Stimulated activated CD4-positive, alpha-beta T cell treated with anti-CD3 and anti-CD28 coated beads, TNF-alpha, amount 100 ng/mL, for 4 hours (primary cell): ENCODE measurements around the gene KRT16.
A peak's percentile ranks its signal among the peaks of the same experiment; 100 is the strongest.
"Not testable (repeated sequence)": the region's sequence is repeated elsewhere in the genome, so short reads cannot be mapped to it uniquely, and the experiment has no call there.

Experiments
- DNase-seq, 3 experiments: peaks; one replicate each; pipeline ENCODE4 v3.0.0-alpha.2; 2020; ENCODE audit warnings: low read depth in 3 of 3

Gene KRT16

GRCh38 chr17:41583137-41584127 is 29.1 kb downstream of the KRT16 start:
- DNase-seq = no peak

- DNase-seq = not testable (repeated sequence)
Observed at GRCh38 chr17:41582061-41582968, 30.3 kb downstream of the KRT16 start.

- no peak for DNase-seq
Observed at GRCh38 chr17:41581366-41582060, 31.1 kb downstream of the KRT16 start.

GRCh38 chr17:41580687-41581365 is 31.7 kb downstream of the KRT16 start:
- no peak for DNase-seq

- no peak for DNase-seq
Observed at GRCh38 chr17:41580244-41580575, 32.4 kb downstream of the KRT16 start.

- DNase-seq = peak; percentile 9 to 29 (median 10)
Observed at GRCh38 chr17:41579484-41580243, 32.9 kb downstream of the KRT16 start.

- no peak for DNase-seq
Observed at GRCh38 chr17:41578971-41579370, 33.6 kb downstream of the KRT16 start.

GRCh38 chr17:41578538-41578937 is 34.0 kb downstream of the KRT16 start:
- no peak for DNase-seq

- DNase-seq = not testable (repeated sequence)
Observed at GRCh38 chr17:41576740-41577139, 35.8 kb downstream of the KRT16 start.

- no peak for DNase-seq
Observed at GRCh38 chr17:41575336-41575735, 37.2 kb downstream of the KRT16 start.

- DNase-seq = no peak
Observed at GRCh38 chr17:41571561-41572434, 40.8 kb downstream of the KRT16 start, which contains the start of gene KRT9. Gene KRT9 (minus strand): TSS chr17:41572059. CDS start chr17:41571992, 67 bp downstream.

- no peak for DNase-seq
Observed at GRCh38 chr17:41567317-41567716, 45.2 kb downstream of the KRT16 start.

GRCh38 chr17:41565338-41565737 is 47.2 kb downstream of the KRT16 start:
- DNase-seq = no peak

- DNase-seq = no peak
Observed at GRCh38 chr17:41563607-41564170, 48.9 kb downstream of the KRT16 start.

- no peak for DNase-seq
Observed at GRCh38 chr17:41561554-41561953, 51.0 kb downstream of the KRT16 start.
